ENCODE results near the gene NADK2.

DNA sequence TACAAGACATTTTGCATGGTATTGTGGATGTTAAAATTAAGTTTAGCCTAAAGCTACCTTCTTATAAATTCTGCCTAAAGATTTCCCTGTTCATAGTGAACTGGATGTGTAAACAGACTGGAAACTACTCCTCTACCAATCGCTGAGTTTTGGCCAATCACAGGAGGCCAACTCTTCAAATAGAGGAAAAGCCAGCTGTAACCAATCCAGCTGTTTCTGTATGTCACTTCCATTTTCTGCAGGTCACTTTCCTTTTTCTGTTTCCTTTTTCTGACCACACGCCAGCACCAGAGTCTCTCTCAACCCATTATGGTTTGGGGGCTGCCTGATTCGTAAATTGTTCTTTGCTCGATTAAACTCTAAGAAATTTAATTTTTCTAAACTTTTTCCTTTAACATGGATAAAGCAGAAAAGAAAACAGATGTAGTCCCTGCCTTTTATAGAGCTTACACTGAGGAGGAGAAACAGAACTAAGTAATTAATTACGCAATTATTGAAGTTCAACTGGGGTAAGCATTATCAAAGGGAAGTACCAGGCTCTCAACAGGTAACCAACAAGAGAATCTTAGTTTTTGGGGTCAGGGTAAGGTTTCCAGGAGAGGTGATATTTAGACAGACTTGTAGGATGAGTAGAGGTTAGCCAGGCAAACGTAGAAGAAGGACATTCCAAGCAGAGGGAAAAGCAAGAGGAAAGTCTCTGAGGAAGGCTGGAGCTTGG lies 32.2 kb upstream of the NADK2 start:
- TF ChIP-seq EZH2phosphoT487 (IDR thresholded peaks at IDR 0.05; ENCODE audit: insufficient read depth, low read depth) (no peak), EZH2 (IDR thresholded peaks at IDR 0.05; ENCODE audit: insufficient read depth, poor library complexity, severe bottlenecking) (no peak)

All from GM23248 (cell line).